ENCODE measurements around the gene PNPLA1.

GRCh38 chr6:36308514-36308913 is 38.7 kb downstream of the PNPLA1 start:
- TF ChIP-seq CTCF (IDR thresholded peaks at IDR 0.05; ENCODE audit: low read depth, low read length, poor library complexity, severe bottlenecking) (no peak), EZH2phosphoT487 (IDR thresholded peaks at IDR 0.05; ENCODE audit: borderline replicate concordance, low read length) (no peak)
